Hepatocyte (in vitro differentiated cells): ENCODE results near the gene ULBP3. TPM values are rescaled to one million over a fixed set of nuclear protein-coding genes. Genes with fewer than 3 reads are reported as not detected.

Experiments
- DNase-seq: peaks from one replicate; pipeline ENCODE4 v3.0.0-alpha.2; 2016; ENCODE audit warnings: low spot score
- H2AFZ ChIP-seq: fragments of 200-600 bp; sonication (generic); 2 replicates; pipeline ENCODE4 v1.6.0; 2016; ENCODE audit warnings: antibody characterized with exemption, mild to moderate bottlenecking
- H3K27ac ChIP-seq: fragments of 200-600 bp; sonication (generic); 2 replicates; pipeline ENCODE4 v1.5.1; 2016; ENCODE audit warnings: mild to moderate bottlenecking
- H3K27me3 ChIP-seq: fragments of 200-600 bp; sonication (generic); 2 replicates; pipeline ENCODE4 v1.6.1; 2016
- H3K36me3 ChIP-seq: fragments of 200-600 bp; sonication (generic); replicated peaks from 2 replicates; pipeline ENCODE4 v1.5.1; 2016; ENCODE audit warnings: low read depth; ENCODE audit not compliant: insufficient read depth
- H3K4me1 ChIP-seq: fragments of 200-600 bp; sonication (generic); 2 replicates; pipeline ENCODE4 v1.5.1; 2016; ENCODE audit warnings: mild to moderate bottlenecking, moderate library complexity; ENCODE audit not compliant: insufficient read depth
- H3K4me2 ChIP-seq: fragments of 200-600 bp; sonication (generic); 2 replicates; pipeline ENCODE4 v1.6.0; 2016
- H3K4me3 ChIP-seq: fragments of 200-600 bp; sonication (generic); 2 replicates; pipeline ENCODE4 v1.5.1; 2016; ENCODE audit warnings: mild to moderate bottlenecking
- H3K79me2 ChIP-seq: fragments of 200-600 bp; sonication (generic); 2 replicates; pipeline ENCODE4 v1.6.0; 2017; ENCODE audit warnings: mild to moderate bottlenecking
- H3K9me2 ChIP-seq: fragments of 200-600 bp; sonication (generic); replicated peaks from 2 replicates; pipeline ENCODE4 v1.6.0; 2017; ENCODE audit warnings: mild to moderate bottlenecking; ENCODE audit not compliant: insufficient read depth
- H3K9me3 ChIP-seq: fragments of 200-600 bp; sonication (generic); 2 replicates; pipeline ENCODE4 v1.5.1; 2016; ENCODE audit warnings: low read depth, mild to moderate bottlenecking
- H4K20me1 ChIP-seq: fragments of 200-600 bp; sonication (generic); 2 replicates; pipeline ENCODE4 v1.6.0; 2016; ENCODE audit warnings: mild to moderate bottlenecking; ENCODE audit not compliant: insufficient read depth, poor library complexity, severe bottlenecking
- CTCF ChIP-seq: fragments of 200-600 bp; sonication (generic); IDR thresholded peaks from 2 replicates; pipeline ENCODE4 v1.5.1; 2016; ENCODE audit warnings: antibody characterized with exemption, mild to moderate bottlenecking; ENCODE audit not compliant: poor library complexity
- EZH2 ChIP-seq: fragments of 200-600 bp; sonication (generic); IDR thresholded peaks from 2 replicates; pipeline ENCODE4 v1.6.1; 2016; ENCODE audit warnings: antibody characterized with exemption, mild to moderate bottlenecking, borderline replicate concordance
- EZH2phosphoT487 ChIP-seq: fragments of 200-600 bp; sonication (generic); IDR thresholded peaks from one replicate; pipeline ENCODE4 v1.6.1; 2018; ENCODE audit warnings: antibody characterized with exemption, mild to moderate bottlenecking, low read depth, moderate library complexity; ENCODE audit not compliant: unreplicated experiment, severe bottlenecking
- WGBS: methylation state at CpG from one replicate; pipeline ENCODE4 v1.1.6; 2016; ENCODE audit warnings: low lambda C conversion rate; ENCODE audit errors: missing lambda C conversion rate; 5-methylcytosine and 5-hydroxymethylcytosine counted together
- polyA plus RNA-seq: library from polyadenylated mRNA; unstranded; fragments of >200 nt; fragmentation: Nextera tagmentation; extraction: Ambion mirVana; gene quantifications from 2 replicates; pipeline ENCODE4 v1.2.1, GENCODE V29; 2016
- total RNA-seq: library from RNA; depleted of rRNA; stranded (reverse); fragments of >200 nt; gene quantifications from 2 replicates; pipeline ENCODE4 v1.2.3, GENCODE V29; 2014

The ULBP3 gene
- total and polyA plus RNA-seq, 2 experiments from 2014 or later, result 2.6 to 6.6 TPM

GRCh38 chr6:150058231-150058792 is 10.6 kb downstream of the ULBP3 start:
- H3K27me3 ChIP-seq, result peaks cover 20% of the 10 kb centered on the region
- 94% methylated on average over 14 of the region's 14 CpGs for WGBS
- H3K27ac ChIP-seq, result no peak overlapping the region
- no peaks in the 10 kb centered on the region for H4K20me1 ChIP-seq
- H3K4me3 ChIP-seq, result no peak overlapping the region
- H3K4me1 ChIP-seq, result no peaks in the 10 kb centered on the region
- TF ChIP-seq EZH2 (no peak), EZH2phosphoT487 (no peak), CTCF (no peak)
- no peaks in the 10 kb centered on the region for H3K79me2 ChIP-seq
- H3K9me3 ChIP-seq, result no peaks in the 10 kb centered on the region
- H2AFZ ChIP-seq, result no peak overlapping the region
- no peak for DNase-seq
- no peaks in the 10 kb centered on the region for H3K36me3 ChIP-seq
- H3K4me2 ChIP-seq, result no peak overlapping the region
- no peaks in the 10 kb centered on the region for H3K9me2 ChIP-seq

- TF ChIP-seq EZH2phosphoT487 (no peak), CTCF (no peak)
- Histone ChIP-seq H3K4me1 (no peaks in the 10 kb centered on the region), H4K20me1 (no peaks in the 10 kb centered on the region), H3K9me2 (no peaks in the 10 kb centered on the region), H3K27me3 (peaks cover 27% of the 10 kb centered on the region), H3K27ac (no peak overlapping the region), H3K79me2 (no peaks in the 10 kb centered on the region), H3K9me3 (no peaks in the 10 kb centered on the region), H3K4me2 (no peak overlapping the region), H3K4me3 (no peak overlapping the region), H3K36me3 (no peaks in the 10 kb centered on the region), H2AFZ (no peak overlapping the region)
- 92% methylated on average over 28 of the region's 29 CpGs for WGBS
- no peak for DNase-seq
Measured at GRCh38 chr6:150057501-150057951, 11.4 kb downstream of the ULBP3 start.

GRCh38 chr6:150056916-150057315 is 12.0 kb downstream of the ULBP3 start:
- Histone ChIP-seq H3K27me3 (peaks cover 33% of the 10 kb centered on the region), H3K27ac (no peak overlapping the region), H3K4me1 (no peaks in the 10 kb centered on the region), H2AFZ (no peak overlapping the region), H3K79me2 (no peaks in the 10 kb centered on the region), H3K9me2 (no peaks in the 10 kb centered on the region), H3K4me3 (no peak overlapping the region), H4K20me1 (no peaks in the 10 kb centered on the region), H3K36me3 (no peaks in the 10 kb centered on the region), H3K9me3 (no peaks in the 10 kb centered on the region), H3K4me2 (no peak overlapping the region)
- DNase-seq, result no peak
- 84% methylated on average over 4 of the region's 4 CpGs for WGBS
- TF ChIP-seq CTCF, result no peak
- TF ChIP-seq EZH2, result no peak
- no peak for TF ChIP-seq EZH2phosphoT487

GRCh38 chr6:150056156-150056555 is 12.8 kb downstream of the ULBP3 start:
- no peak overlapping the region for H2AFZ ChIP-seq
- H3K27ac ChIP-seq, result no peak overlapping the region
- no peaks in the 10 kb centered on the region for H4K20me1 ChIP-seq
- H3K4me3 ChIP-seq, result no peak overlapping the region
- H3K27me3 ChIP-seq, result peaks cover 36% of the 10 kb centered on the region
- TF ChIP-seq CTCF (no peak), EZH2phosphoT487 (no peak), EZH2 (no peak)
- no peaks in the 10 kb centered on the region for H3K4me1 ChIP-seq
- DNase-seq, result no peak
- H3K9me2 ChIP-seq, result no peaks in the 10 kb centered on the region
- H3K9me3 ChIP-seq, result no peaks in the 10 kb centered on the region
- WGBS, result 79% methylated on average over 12 of the region's 12 CpGs
- no peaks in the 10 kb centered on the region for H3K79me2 ChIP-seq
- H3K4me2 ChIP-seq, result no peak overlapping the region
- no peaks in the 10 kb centered on the region for H3K36me3 ChIP-seq
